GM18907 (cell line): ENCODE measurements around the gene CRYGN.
A peak's percentile ranks its signal among the peaks of the same experiment; 100 is the strongest.

Source experiments
- ATAC-seq: cut with Tn5 transposase; IDR thresholded peaks from one replicate; pipeline ENCODE4 v1.9.1; 2021; ENCODE audit warnings: mild to moderate bottlenecking, moderate library complexity; ENCODE audit not compliant: unreplicated experiment

CRYGN gene

GRCh38 chr7:151440799-151441445 lies 981 bp upstream of the CRYGN start:
- no peak for ATAC-seq

GRCh38 chr7:151438864-151439601 lies 908 bp downstream of the CRYGN start:
- no peak for ATAC-seq

- no peak for ATAC-seq
Observed at GRCh38 chr7:151437866-151438516, 1.9 kb downstream of the CRYGN start.

- no peak for ATAC-seq
Observed at GRCh38 chr7:151437159-151437553, 2.8 kb downstream of the CRYGN start.

GRCh38 chr7:151436446-151437158 lies 3.3 kb downstream of the CRYGN start:
- no peak for ATAC-seq

GRCh38 chr7:151435971-151436370 lies 4.0 kb downstream of the CRYGN start:
- ATAC-seq, result no peak

- ATAC-seq, result no peak
Observed at GRCh38 chr7:151435103-151435916, 4.6 kb downstream of the CRYGN start.

GRCh38 chr7:151434549-151434948 lies 5.4 kb downstream of the CRYGN start:
- ATAC-seq, result no peak

GRCh38 chr7:151433721-151434400 lies 6.1 kb downstream of the CRYGN start:
- ATAC-seq, result no peak

GRCh38 chr7:151432658-151433521 lies 7.1 kb downstream of the CRYGN start:
- peak; percentile 66 for ATAC-seq

GRCh38 chr7:151431768-151432311 lies 8.1 kb downstream of the CRYGN start:
- no peak for ATAC-seq

- ATAC-seq, result no peak
Observed at GRCh38 chr7:151431281-151431767, 8.6 kb downstream of the CRYGN start.

- no peak for ATAC-seq
Observed at GRCh38 chr7:151430391-151431205, 9.3 kb downstream of the CRYGN start.

GRCh38 chr7:151429560-151430331 lies 10.2 kb downstream of the CRYGN start:
- no peak for ATAC-seq

GRCh38 chr7:151429237-151429559 lies 10.7 kb downstream of the CRYGN start:
- no peak for ATAC-seq

GRCh38 chr7:151428378-151429236 lies 11.3 kb downstream of the CRYGN start:
- ATAC-seq, result no peak
